ENCODE data around the gene TENM4.

GRCh38 chr11:79291948-79292347, 148.9 kb downstream of the TENM4 start:
- no peak for TF ChIP-seq SIN3A (IDR thresholded peaks at IDR 0.05; ENCODE audit: borderline replicate concordance, insufficient read depth, low read depth, low read length)
- TF ChIP-seq CTCF (IDR thresholded peaks at IDR 0.05): no peak
- TF ChIP-seq POLR2AphosphoS5 (IDR thresholded peaks at IDR 0.05; ENCODE audit: low read depth, low read length): no peak
- no peak for TF ChIP-seq REST (IDR thresholded peaks at IDR 0.05; ENCODE audit: insufficient read depth in 1 of 2, low read depth in 2 of 2, low read length in 1 of 2)
- no peak for TF ChIP-seq TCF7L2 (IDR thresholded peaks at IDR 0.05; ENCODE audit: low read depth, low read length)
